Activated T-cell treated with anti-CD3 and anti-CD28 coated beads, Interleukin-2, amount 50 U/mL, for 24 hours (primary cell): ENCODE data around the gene EFNB1.

ENCODE experiments used
- DNase-seq: peaks from one replicate; pipeline ENCODE4 v3.0.0-alpha.2; 2020
- H3K27ac Mint-ChIP-seq: 2 replicates; pipeline ENCODE4 v1.8.0; 2020; ENCODE audit warnings: mild to moderate bottlenecking, mixed read lengths
- H3K27me3 Mint-ChIP-seq: 2 replicates; pipeline ENCODE4 v1.8.0; 2020; ENCODE audit warnings: mixed read lengths
- H3K36me3 Mint-ChIP-seq: 2 replicates; pipeline ENCODE4 v1.8.0; 2020; ENCODE audit warnings: low read depth, mixed read lengths
- H3K4me1 Mint-ChIP-seq: 2 replicates; pipeline ENCODE4 v1.8.0; 2020; ENCODE audit warnings: low read depth, mixed read lengths
- H3K4me3 Mint-ChIP-seq: 2 replicates; pipeline ENCODE4 v1.8.0; 2020; ENCODE audit warnings: mild to moderate bottlenecking, moderate library complexity, mixed read lengths
- H3K9me3 Mint-ChIP-seq: 2 replicates; pipeline ENCODE4 v1.8.0; 2020; ENCODE audit warnings: mixed read lengths

Gene EFNB1

GRCh38 chrX:68874076-68874475 lies 45.3 kb downstream of the EFNB1 start:
- Mint-ChIP-seq H3K4me1 (peaks cover 4% of the 10 kb centered on the region), H3K9me3 (no peaks in the 10 kb centered on the region), H3K4me3 (no peak overlapping the region), H3K27ac (no peak overlapping the region), H3K36me3 (no peaks in the 10 kb centered on the region), H3K27me3 (peaks cover 32% of the 10 kb centered on the region)
- DNase-seq = no peak

- no peak for DNase-seq
- Mint-ChIP-seq H3K4me1 (no peaks in the 10 kb centered on the region), H3K27ac (no peak overlapping the region), H3K36me3 (no peaks in the 10 kb centered on the region), H3K27me3 (peaks cover 30% of the 10 kb centered on the region), H3K9me3 (no peaks in the 10 kb centered on the region), H3K4me3 (no peak overlapping the region)
These were observed 47.9 kb downstream of the EFNB1 start for GRCh38 chrX:68876731-68877130.

- Mint-ChIP-seq H3K4me1 (no peaks in the 10 kb centered on the region), H3K36me3 (no peaks in the 10 kb centered on the region), H3K9me3 (no peaks in the 10 kb centered on the region), H3K27ac (no peak overlapping the region), H3K4me3 (no peak overlapping the region), H3K27me3 (peaks cover 31% of the 10 kb centered on the region)
- no peak for DNase-seq
These were observed 48.8 kb downstream of the EFNB1 start for GRCh38 chrX:68877606-68878005.

- no peaks in the 10 kb centered on the region for H3K36me3 Mint-ChIP-seq
- H3K4me3 Mint-ChIP-seq = no peak overlapping the region
- no peak for DNase-seq
- peaks cover 32% of the 10 kb centered on the region for H3K27me3 Mint-ChIP-seq
- H3K4me1 Mint-ChIP-seq = no peaks in the 10 kb centered on the region
- H3K9me3 Mint-ChIP-seq = no peaks in the 10 kb centered on the region
- H3K27ac Mint-ChIP-seq = no peak overlapping the region
These were observed 50.3 kb downstream of the EFNB1 start for GRCh38 chrX:68878977-68879645.

GRCh38 chrX:68880846-68881552 lies 52.2 kb downstream of the EFNB1 start:
- DNase-seq = no peak
- Mint-ChIP-seq H3K9me3 (no peaks in the 10 kb centered on the region), H3K36me3 (no peaks in the 10 kb centered on the region), H3K4me3 (no peak overlapping the region), H3K4me1 (no peaks in the 10 kb centered on the region), H3K27me3 (peaks cover 27% of the 10 kb centered on the region), H3K27ac (no peak overlapping the region)

GRCh38 chrX:68881911-68882310 lies 53.1 kb downstream of the EFNB1 start:
- H3K27ac Mint-ChIP-seq = no peak overlapping the region
- no peaks in the 10 kb centered on the region for H3K36me3 Mint-ChIP-seq
- H3K4me1 Mint-ChIP-seq = no peaks in the 10 kb centered on the region
- H3K9me3 Mint-ChIP-seq = no peaks in the 10 kb centered on the region
- no peak overlapping the region for H3K4me3 Mint-ChIP-seq
- no peak for DNase-seq
- H3K27me3 Mint-ChIP-seq = peaks cover 27% of the 10 kb centered on the region

- Mint-ChIP-seq H3K27me3 (peaks cover 21% of the 10 kb centered on the region), H3K27ac (no peak overlapping the region)
These were observed 55.0 kb downstream of the EFNB1 start for GRCh38 chrX:68883800-68884199.

GRCh38 chrX:68889249-68889648 lies 60.4 kb downstream of the EFNB1 start:
- Mint-ChIP-seq H3K4me3 (no peak overlapping the region), H3K27me3 (peaks cover 20% of the 10 kb centered on the region), H3K4me1 (no peaks in the 10 kb centered on the region), H3K9me3 (no peaks in the 10 kb centered on the region), H3K36me3 (no peaks in the 10 kb centered on the region), H3K27ac (no peak overlapping the region)
- no peak for DNase-seq

More at GRCh38 chrX:68883800-68884199, 55.0 kb downstream of the EFNB1 start:
- Mint-ChIP-seq H3K9me3 (no peaks in the 10 kb centered on the region), H3K36me3 (no peaks in the 10 kb centered on the region), H3K4me1 (no peaks in the 10 kb centered on the region), H3K4me3 (no peak overlapping the region)
- DNase-seq = no peak
